ENCODE results near the gene MYCBPAP. TPM values are rescaled to one million over a fixed set of nuclear protein-coding genes. Genes with fewer than 3 reads are reported as not detected.
A peak's percentile ranks its signal among the peaks of the same experiment; 100 is the strongest.

Gene MYCBPAP
- total RNA-seq, 1 donor from 2014 or later: 4.6 TPM

DNA sequence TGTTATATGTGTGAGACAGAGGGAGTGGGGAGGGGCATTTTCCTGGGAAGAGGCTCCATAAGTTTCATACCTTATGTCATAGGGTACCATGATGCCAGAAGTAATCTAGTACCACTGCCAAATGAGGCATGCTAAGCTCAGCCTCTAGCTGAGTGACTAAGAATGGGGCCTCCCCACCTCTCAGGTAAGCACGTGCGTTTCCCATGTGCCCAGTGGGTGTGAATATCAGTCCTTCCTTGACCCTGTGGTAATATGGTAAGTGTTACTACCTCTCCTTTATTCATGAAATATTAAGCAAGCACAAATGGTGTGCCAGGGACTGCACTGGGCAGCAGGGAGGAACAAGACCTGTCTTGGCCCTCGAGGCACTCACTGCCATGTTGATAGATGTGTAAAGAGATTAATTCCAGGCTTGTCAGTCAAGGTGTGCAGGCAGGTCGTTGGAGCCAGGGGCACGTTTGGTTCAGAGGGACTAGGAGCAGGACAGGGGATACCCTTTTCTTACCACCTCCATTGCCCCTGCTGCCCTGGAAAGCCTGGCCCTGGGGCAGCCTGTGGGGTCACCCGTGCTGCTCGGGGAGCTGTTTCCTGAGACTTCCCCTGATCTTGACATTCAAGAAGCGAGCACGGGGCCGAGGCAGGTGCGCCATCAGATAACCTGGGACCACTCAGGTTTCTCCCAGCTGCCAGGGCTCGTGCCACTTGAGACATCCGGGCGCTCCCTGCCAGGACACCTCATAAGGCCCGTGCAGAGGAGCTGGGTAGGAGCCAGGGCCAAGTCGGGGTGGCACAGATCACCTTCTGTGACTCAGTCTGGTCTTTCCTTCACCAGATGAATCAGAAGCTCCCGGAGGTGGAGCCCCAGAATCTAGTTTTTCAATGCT is 20.8 kb upstream of the MYCBPAP start:
- peak; percentile 45 for DNase-seq (ENCODE audit: low spot score)

DNA sequence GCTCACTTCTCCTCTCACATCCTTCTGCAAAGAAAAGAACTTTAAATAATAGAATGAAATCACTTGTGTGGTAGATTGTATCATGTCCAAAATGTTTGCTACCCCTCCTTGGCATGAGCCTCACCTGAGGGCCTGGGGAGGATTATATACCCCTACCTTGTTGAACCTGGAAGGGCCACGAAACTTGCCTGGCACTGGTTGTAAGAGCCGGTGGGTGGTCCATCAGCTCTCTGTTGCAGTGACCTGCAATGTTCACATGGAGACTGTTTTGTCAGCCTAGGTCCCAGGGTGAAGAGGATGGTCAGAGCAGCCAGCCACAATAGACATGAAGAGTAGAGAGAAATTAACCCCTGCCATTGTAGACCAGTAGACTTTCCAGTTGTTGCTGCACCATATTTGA is 19.4 kb upstream of the MYCBPAP start:
- DNase-seq (ENCODE audit: low spot score): no peak

DNA sequence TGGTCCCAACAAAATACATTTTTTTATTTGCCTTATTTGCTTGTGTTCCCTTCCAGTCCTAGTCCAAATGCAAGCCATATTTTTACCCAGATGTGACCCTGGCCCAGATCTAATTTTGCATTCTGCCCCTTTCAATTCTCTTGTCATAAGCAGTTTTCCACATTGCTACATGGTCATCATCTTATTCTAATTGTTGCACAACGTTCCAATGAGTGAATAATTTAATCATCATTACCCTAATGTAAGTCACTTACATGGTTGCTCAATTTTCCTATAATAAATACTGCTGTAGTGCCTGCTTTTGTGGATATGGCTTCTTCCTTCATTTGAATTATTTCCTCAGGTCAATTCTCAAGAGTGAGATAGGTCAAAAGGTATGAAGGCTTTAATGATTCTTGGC is 16.7 kb upstream of the MYCBPAP start:
- DNase-seq (ENCODE audit: low spot score): no peak

DNA sequence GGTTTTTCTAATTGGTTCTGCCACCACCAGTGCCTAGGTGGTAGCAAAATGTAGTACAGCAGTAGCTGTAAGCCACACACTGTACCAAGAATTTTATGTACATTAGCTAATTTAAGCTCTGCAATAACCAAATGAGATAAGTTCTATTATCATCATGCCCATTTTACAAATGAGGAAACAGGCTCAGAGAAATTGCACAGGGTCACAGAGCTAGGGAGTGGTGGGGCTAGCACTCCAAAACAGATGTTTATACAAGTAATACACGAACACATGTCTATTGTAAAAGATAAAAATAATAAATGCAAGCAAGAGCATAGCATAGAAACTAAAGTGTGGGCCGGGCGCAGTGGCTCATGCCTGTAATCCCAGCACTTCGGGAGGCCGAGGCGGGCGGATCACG is 16.0 kb upstream of the MYCBPAP start:
- no peak for DNase-seq (ENCODE audit: low spot score)

DNA sequence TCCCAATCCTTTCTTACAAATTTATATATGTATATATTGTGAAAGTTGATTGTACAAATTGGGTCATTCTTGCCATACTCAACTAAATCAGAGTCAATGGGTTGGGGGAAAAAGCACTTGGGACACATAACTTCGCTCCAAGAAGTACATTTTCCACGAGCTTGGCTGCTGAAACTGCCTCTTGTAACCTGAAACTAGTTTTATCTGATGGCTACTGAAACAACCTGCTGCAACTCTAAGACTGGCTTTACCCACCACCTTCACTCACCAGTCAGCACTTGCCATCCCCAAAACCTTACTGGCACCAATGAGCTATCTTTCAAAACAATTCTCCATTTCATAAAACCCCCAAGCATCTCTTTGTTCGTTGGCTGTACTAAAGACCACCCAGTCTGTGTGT is 14.5 kb upstream of the MYCBPAP start:
- no peak for DNase-seq (ENCODE audit: low spot score)

DNA sequence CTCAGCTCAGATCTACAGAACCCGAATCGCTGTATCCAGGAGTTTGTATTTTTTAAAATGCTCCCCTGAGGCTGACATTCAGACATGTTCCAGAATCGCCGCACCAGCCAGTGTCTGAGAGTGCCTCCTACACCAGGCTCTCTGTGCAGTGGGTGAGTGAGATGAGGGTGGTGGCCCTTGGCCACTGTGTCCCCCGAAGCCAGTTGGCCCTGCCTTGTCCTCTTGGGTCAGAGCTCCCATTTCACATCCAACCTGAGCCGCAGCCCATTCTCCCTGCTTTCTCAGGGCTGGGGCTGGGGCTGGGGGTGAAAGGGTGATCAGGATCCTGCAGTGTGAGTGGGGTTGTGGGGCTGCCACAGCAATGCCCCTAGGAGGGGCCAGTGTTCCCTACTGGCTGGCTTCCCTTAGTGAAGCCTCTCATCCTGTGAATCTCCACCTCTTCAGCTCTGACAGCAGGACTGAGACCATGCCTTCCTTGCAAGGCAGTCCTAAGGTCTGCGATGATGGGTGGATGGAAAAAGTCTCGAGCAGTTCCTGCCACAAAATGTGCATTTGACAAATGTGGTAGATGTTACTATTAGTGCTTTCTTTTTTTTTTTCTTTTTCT is 12.9 kb upstream of the MYCBPAP start:
- no peak for DNase-seq (ENCODE audit: low spot score)

DNA sequence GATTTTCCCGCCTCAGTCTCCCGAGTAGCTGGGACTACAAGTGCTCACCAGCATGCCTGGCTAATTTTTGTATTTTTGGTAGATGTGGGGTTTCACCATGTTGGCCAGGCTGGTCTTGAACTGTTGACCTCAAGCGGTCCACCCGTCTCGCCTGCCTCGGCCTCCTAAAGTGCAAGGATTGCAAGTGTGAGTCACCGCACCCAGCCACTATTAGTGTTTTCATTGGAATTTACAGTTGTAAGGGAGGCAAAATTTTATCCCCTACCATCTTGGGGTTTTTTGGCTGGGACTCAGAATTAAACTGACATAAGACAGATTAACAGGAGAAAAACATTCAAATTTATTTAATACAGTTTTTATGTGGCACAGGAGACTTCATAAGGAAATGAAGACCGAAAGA is 12.3 kb upstream of the MYCBPAP start:
- DNase-seq (ENCODE audit: low spot score): no peak

DNA sequence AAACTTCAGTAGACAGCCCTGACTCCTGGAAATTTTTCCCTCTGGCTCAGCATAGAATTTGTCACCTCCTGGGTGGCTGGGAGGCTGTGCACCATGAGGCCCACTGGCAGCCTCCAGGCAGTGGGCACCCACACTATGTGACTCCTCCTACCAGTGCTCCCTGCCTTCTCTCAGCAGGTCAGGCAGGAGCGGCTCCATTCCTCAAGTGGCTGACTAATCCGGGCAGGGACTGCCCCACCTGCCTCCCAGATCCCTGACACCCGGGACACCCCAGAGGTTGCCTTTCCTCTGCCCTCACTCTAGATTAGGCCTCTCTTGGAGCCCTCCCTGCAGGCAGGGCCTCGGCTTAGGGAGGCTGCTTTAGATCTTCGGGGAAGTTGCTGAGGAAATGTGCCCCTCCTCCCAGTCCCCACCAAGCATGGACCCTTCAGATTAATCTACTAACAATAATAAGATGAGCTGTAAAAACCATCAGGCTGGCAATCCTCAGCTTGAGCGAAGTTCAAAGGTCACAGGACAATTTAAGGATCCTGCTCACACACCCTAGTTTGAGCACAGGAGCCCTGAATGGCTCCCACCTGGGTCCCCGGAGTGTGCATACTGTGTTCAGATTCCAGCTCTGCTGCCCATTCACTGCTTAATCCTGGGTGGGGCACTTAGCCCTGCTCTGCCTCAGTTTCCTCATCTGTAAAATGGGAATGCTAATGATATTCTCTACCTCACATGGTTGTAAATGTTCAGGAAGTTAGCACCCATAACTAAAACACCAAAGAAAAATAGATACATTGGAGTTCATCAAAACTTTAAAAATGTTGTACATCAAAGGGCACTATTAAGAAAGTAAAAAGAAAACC is 10.0 kb upstream of the MYCBPAP start:
- no peak for DNase-seq (ENCODE audit: low spot score)

DNA sequence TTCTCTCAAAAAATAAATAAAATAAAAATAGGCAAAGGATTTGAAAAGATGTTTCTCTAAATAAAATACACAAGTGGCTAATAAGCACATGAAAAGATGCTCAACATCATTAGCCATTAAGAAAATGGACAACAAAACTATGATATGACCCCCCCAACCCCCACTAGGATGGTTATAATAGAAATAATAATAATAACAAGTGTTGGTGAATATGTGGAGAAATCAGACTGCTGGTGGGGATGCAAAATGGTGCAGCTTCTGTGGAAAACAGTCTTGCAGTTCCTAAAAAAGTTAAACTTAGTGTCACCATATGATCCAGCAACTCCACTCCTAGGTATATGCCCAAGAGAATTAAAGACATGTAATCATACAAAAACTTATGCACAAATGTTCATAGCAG is 9.0 kb upstream of the MYCBPAP start:
- no peak for DNase-seq (ENCODE audit: low spot score)

DNA sequence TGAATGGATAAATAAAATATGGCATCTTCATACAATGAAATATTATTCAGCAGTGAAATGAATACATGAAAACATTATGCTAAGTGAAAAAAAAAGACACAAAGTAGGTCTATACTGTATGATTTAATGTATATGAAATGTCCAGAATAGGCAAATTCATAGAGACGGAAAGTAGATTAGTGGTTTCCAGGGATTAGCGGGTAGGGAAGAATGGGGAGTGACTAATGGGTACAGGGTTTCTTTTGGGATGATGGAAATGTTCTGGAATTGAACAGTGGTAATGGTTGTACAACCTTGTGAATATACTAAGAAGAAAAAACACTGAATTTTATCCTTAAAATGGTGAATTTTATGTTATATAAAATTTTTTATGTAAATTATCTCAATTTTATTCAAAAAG is 8.5 kb upstream of the MYCBPAP start:
- DNase-seq (ENCODE audit: low spot score): no peak

DNA sequence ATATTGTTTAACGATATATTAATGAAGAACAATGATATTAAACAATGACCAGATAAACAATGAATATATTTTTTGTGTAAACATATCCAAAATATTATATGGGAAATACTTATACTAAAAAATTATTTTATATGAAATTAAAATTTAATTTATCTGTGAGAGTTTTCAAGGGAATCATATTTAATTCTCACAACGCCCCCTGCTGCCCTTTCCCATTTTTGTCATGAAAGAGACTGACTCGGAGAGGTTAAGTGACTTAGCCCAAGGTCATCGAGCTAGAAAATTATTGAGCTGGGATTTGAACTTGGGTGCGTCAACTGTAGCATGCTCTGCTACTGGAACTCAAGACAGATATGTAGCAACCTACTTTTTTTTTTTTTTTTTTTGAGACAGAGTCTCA is 7.2 kb upstream of the MYCBPAP start:
- peak; percentile 48 for DNase-seq (ENCODE audit: low spot score)

DNA sequence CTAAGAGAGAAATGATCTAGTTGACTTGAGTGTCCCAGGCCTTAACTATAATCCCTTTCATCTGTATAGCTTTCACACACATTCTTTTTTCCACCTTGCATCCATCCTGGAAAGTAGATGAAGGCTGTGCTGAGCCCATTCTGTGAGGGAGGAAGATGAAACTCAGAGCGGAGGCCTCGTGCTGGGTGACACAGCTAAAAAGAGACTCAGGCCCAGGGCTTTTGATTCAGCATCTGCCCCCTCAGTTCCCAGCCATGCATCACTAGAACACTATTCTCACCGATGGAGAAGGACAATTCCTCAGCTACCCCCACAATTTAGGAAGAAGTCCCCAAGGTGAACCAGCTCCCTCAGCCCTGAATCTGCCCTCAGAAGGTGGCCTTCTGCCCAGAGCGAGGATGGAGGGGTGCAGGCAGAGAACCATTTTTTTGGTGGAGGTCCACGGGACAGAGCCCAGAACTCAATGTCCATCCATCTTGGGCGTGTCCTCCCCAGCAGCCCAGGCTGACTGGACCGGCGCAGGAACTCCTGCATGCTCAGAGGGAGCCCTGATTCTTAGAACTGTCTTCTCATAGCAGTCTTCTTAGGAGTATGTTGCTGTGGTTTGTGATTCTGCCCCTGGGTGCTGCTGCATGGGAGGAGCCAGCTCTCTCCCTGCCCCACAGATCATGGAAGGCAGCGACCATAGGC is 5.8 kb upstream of the MYCBPAP start:
- DNase-seq (ENCODE audit: low spot score): no peak

DNA sequence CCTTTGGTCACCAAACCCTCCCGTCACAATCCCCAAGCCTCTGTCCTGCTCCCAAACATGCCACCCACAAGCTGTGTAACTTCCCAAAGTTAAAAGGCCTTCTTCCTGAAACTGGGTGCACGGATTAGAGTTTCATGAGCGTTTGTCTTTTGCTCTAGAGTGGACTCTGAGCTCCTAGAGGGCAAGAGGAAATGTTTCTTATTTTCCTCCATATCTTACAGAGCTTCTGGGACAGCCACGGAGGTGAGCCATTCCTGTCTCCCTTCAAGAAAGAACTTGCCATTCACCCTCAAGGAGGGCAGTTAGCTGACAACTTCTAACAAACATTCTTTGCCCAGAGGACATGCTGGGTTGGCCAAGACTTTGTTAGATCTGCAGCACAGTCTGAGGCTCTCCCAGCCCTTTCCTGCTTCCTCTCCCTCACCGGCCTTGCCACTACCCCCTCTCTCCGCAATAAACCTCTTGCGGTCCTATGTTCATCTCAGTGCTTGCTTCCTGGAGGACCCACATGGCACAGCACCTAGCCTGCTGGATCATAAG is 2.6 kb upstream of the MYCBPAP start:
- DNase-seq (ENCODE audit: low spot score): no peak

DNA sequence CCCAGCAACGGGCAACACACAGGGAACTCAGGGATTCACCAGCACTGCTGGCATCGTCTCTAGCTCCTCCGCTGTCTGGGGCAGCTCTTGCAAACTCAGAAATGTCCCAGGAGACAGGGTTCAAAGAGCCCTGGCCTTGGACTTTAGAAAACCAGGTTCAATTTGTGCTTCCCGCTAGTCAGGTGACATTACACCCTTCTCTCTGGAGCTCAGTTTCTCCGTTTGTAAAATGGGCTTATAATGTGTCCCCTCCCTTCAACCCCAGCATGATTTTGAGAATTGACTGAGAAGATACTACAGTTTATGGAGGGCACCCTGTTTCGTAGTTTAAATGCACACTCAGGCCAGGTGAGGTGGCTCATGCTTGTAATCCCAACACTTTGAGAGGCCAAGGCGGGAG is 1.9 kb upstream of the MYCBPAP start:
- DNase-seq (ENCODE audit: low spot score): no peak

DNA sequence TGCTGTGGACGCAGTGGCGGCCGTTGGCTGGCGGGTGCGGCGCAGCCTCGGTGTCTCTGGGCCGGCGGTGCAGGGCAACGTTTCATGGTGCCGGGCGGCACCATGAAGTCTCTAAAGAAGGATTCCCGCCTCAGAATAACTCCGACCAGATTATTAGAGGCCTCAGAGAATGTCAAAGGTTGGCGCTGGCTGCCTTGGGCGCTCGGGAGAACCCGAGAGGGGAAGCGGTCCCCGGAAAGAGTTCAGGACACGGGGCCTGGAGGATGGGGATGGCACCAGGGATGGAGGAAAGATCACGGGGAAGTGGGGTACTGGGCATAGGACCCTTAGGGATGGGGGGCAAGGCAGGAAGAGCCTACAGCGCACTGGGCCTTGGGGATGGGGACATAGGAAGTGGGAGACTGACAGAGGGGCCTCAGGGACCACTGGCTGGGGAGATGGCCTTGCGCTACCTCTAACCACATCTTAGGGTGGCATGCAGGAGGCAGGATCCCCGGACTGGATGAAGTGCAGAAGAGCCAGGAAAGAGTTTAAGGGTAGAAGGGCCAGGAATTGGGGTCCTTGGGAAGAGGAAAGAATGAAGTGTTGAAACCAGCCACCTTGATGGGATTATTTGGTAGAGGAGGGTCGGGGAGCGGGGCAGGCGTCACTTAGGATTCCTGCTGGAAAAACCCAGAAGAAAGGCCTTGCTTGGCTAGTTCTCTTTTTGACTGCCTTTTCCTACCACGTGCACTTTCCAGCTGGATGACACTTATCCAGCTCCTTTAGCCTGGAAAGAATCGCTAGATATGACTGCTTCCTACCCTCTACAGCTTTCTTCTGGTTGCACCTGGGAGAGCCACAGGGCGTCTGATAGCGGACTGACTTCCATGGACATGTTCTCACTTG is 578 bp downstream of the MYCBPAP start:
- no peak for DNase-seq (ENCODE audit: low spot score)

DNA sequence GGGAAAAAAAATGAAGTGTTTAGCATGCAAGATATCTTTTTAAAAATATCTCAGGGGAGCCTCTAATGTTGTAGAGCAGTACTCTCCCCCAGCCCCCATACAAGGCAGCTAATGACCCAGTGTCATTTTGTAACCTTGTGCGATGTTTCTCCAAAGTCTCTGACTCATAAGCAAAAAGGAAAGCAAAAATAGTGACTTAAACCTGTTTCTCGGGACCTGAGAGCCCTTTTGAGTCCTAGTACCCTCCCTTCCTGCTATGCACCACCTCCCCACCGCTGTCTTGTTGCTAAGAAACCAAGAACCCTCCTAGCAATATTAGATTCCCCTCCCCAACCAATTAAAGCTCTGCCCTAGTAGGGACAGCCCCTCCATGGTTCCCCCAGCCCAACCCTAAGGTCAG is 2.8 kb downstream of the MYCBPAP start:
- DNase-seq (ENCODE audit: low spot score): no peak

DNA sequence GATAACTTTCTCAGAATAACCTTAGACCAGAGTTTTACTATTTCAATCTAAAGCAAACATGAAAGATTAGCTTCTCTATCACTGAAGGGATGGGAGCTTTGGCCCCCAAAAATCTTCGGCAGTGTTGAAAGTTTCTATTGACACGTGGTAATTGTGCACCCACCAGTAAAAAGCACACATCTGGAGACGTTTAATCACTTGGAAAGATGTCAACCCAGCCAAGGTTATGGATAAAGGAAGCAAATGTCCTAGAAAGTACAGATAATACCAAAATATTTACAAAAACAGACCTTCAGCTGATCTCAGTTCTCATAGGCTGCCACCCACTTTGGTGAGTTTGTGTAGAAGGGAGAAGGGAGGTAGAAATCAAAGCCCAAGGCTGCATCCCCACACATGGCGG is 5.3 kb downstream of the MYCBPAP start:
- no peak for DNase-seq (ENCODE audit: low spot score)

DNA sequence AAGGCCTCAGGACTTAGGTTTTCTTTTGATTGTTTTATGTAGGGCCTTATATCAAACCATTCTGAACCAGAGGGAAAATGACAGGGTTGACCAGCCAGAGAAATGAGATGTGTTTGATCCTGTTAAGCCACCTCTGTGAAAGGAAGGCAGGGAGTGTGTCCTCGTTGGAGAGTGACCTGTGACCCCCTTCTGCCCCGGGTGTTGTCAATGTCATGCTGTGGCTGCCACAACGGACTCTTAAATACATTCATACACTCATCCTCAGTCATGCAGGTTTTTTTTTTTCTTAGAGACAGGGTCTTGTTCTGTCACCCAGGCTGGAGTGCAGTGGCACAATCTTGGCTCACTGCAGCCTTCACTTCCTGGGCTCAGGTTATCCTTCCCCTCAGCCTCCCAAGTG is 6.1 kb downstream of the MYCBPAP start:
- DNase-seq (ENCODE audit: low spot score): no peak

DNA sequence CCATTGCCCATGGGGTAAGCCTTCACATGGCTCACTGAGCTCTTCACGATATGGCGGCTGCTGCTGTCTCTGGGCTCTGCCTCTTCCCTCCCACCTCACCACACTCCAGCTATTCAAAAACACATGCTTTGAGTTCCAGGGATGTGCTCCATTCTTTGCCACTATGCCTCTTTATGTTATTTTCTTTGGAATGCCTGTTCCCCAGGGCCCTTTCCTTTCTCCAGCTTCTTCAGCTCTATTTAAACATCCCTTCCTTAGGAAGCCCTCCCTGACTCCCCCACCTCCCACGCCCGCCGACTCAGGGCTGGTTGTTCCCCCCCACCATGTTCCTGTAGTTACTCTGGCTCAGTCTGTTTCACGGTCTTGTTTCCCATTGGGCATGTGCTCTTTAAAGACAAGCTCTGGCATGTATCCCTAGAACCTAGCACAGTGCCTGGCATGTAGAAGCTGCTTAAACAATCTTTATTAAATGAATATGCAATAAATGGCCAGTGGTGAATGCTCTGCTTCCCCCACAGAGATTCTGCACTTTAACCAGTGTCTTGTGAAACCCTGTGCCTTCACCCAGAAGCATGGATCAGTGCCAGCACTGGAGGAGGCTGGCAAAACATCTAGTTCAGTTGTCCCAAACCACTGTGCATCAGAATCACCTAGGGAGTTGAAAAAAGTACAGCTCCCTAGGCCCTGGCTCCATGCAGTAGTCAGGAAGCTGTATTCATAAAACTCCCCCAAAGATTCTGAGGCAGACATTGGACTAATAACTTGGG is 6.9 kb downstream of the MYCBPAP start:
- DNase-seq (ENCODE audit: low spot score): no peak

DNA sequence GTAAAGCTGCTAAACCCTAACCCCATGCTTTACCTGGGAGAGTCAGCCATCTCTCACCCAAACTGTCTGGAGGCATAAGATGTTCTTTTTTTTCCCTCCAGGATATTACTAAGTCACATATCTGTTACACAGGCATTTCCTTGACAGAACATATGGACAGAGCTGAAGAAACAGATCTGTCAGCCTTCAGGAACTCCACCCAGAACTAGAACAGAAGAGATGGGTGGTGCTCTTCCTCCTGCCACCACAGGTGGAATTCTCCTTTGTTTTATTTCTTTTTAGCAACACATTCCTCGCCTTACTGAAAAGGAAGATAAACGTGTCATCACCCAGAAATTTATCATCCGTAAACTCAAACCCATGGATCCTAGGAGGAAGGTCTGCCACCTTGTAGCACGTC is 8.8 kb downstream of the MYCBPAP start:
- no peak for DNase-seq (ENCODE audit: low spot score)

All from mucosa of gallbladder (tissue), 1 donor.